GM06990 (cell line): ENCODE data around the gene STEAP1B.

Experiments used
- DNase-seq: peaks from one replicate; pipeline ENCODE4 v3.0.0-alpha.2; 2011; ENCODE audit not compliant: insufficient read length; ENCODE audit errors: extremely low read depth
- H3K27me3 ChIP-seq: replicated peaks from 2 replicates; pipeline ENCODE4 v1.6.0; 2011; ENCODE audit warnings: low read length; ENCODE audit not compliant: control insufficient read depth, insufficient read depth
- H3K36me3 ChIP-seq: 2 replicates; pipeline ENCODE4 v1.5.1; 2011; ENCODE audit warnings: low read length; ENCODE audit not compliant: control insufficient read depth, insufficient read depth
- H3K4me3 ChIP-seq: replicated peaks from 2 replicates; pipeline ENCODE4 v1.5.1; 2011; ENCODE audit warnings: low read depth, mild to moderate bottlenecking, control low read depth, low read length
- TF ChIP-seq, protein P1 (sequence below): IDR thresholded peaks from 2 replicates; pipeline ENCODE4 v1.5.1; 2011; ENCODE audit warnings: low read length, control low read depth, mild to moderate bottlenecking, inconsistent platforms; ENCODE audit not compliant: insufficient read depth, poor library complexity, severe bottlenecking

Gene STEAP1B

GRCh38 chr7:22399091-22399490 is 100.9 kb downstream of the STEAP1B start:
- Histone ChIP-seq H3K27me3 (no peaks in the 10 kb centered on the region), H3K4me3 (no peak overlapping the region), H3K36me3 (no peaks in the 10 kb centered on the region)
- no peak for DNase-seq
- TF ChIP-seq, protein P1, sequence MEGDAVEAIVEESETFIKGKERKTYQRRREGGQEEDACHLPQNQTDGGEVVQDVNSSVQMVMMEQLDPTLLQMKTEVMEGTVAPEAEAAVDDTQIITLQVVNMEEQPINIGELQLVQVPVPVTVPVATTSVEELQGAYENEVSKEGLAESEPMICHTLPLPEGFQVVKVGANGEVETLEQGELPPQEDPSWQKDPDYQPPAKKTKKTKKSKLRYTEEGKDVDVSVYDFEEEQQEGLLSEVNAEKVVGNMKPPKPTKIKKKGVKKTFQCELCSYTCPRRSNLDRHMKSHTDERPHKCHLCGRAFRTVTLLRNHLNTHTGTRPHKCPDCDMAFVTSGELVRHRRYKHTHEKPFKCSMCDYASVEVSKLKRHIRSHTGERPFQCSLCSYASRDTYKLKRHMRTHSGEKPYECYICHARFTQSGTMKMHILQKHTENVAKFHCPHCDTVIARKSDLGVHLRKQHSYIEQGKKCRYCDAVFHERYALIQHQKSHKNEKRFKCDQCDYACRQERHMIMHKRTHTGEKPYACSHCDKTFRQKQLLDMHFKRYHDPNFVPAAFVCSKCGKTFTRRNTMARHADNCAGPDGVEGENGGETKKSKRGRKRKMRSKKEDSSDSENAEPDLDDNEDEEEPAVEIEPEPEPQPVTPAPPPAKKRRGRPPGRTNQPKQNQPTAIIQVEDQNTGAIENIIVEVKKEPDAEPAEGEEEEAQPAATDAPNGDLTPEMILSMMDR: no peak

- TF ChIP-seq, protein P1: no peak
These were observed 102.0 kb downstream of the STEAP1B start for GRCh38 chr7:22397981-22398380.

GRCh38 chr7:22395222-22395621 is 104.8 kb downstream of the STEAP1B start:
- no peak overlapping the region for H3K4me3 ChIP-seq
- no peaks in the 10 kb centered on the region for H3K27me3 ChIP-seq
- TF ChIP-seq, protein P1: no peak
- no peak for DNase-seq
- H3K36me3 ChIP-seq: no peaks in the 10 kb centered on the region

More at GRCh38 chr7:22397981-22398380, 102.0 kb downstream of the STEAP1B start:
- H3K27me3 ChIP-seq: no peaks in the 10 kb centered on the region
- no peak for DNase-seq
- H3K4me3 ChIP-seq: no peak overlapping the region
- no peaks in the 10 kb centered on the region for H3K36me3 ChIP-seq

DNA sequence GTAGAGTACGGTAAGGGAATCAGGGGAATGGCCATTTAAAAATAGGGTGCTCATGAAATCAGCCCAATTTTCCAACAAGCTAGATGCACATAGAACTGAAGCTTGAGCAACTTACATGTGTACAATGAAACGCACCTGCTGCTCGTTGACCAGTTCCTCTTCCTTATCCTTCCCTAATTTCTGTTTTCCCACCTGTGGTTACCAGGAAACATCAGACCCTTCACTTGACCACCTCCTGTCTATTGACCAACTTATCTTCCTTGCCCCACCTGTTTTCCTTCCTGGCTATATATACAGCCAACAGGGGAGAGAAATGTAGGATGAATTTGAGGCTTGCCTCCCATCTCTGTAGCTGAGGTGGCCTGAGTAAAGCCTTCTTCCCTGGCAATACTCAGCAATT is 105.2 kb downstream of the STEAP1B start:
- DNase-seq: no peak
- TF ChIP-seq, protein P1: no peak
- H3K36me3 ChIP-seq: no peaks in the 10 kb centered on the region
- no peaks in the 10 kb centered on the region for H3K27me3 ChIP-seq
- no peak overlapping the region for H3K4me3 ChIP-seq

- no peak for DNase-seq
- H3K4me3 ChIP-seq: no peak overlapping the region
- H3K27me3 ChIP-seq: no peaks in the 10 kb centered on the region
- TF ChIP-seq, protein P1: no peak
- no peaks in the 10 kb centered on the region for H3K36me3 ChIP-seq
These were observed 105.9 kb downstream of the STEAP1B start for GRCh38 chr7:22393913-22394729.

DNA sequence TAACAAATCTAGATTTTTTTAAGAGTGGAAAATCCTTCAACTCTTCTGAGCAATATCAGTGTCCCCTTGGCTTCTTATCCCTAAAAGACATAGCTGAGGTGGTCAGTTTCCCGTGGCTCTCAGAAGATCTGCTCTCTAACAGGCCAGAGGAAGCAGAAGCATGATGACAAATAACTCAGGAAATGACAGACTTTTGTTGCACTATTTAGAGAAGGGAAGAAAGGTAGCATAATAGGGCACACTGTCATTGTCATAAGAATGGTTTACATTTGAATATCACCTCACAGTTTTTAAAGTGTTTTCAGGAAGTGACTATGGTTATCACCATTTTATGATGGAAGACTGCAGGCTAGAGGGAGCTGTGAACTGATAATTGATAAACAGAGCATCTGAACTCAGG is 109.5 kb downstream of the STEAP1B start:
- H3K36me3 ChIP-seq: no peaks in the 10 kb centered on the region
- H3K27me3 ChIP-seq: no peaks in the 10 kb centered on the region
- H3K4me3 ChIP-seq: no peak overlapping the region
- TF ChIP-seq, protein P1: no peak
- no peak for DNase-seq
